Astrocyte (in vitro differentiated cells and primary cell): ENCODE measurements around the gene ACSM5. TPM values are rescaled to one million over a fixed set of nuclear protein-coding genes. Genes with fewer than 3 reads are reported as not detected.

Experiments used
- DNase-seq: peaks from one replicate; pipeline ENCODE4 v3.0.0-alpha.2; 2010; ENCODE audit warnings: low read depth
- FAIRE-seq: peaks from 2 replicates; lab custom pipeline; 2011; peaks lifted over from hg19 to GRCh38; lab: Jason Lieb, UNC
- H2AFZ ChIP-seq: 2 replicates; pipeline ENCODE4 v1.6.0; 2012; ENCODE audit warnings: low read depth, low read length, inconsistent platforms
- H3K27ac ChIP-seq: 2 replicates; pipeline ENCODE4 v1.5.1; 2011; ENCODE audit warnings: low read depth, low read length, inconsistent platforms
- H3K27me3 ChIP-seq: 2 replicates; pipeline ENCODE4 v1.6.0; 2011; ENCODE audit warnings: low read length, inconsistent platforms; ENCODE audit not compliant: insufficient read depth
- H3K36me3 ChIP-seq: 2 replicates; pipeline ENCODE4 v1.5.1; 2011; ENCODE audit warnings: low read length, inconsistent platforms; ENCODE audit not compliant: insufficient read depth
- H3K4me1 ChIP-seq: 2 replicates; pipeline ENCODE4 v1.5.1; 2011; ENCODE audit warnings: low read length, inconsistent platforms; ENCODE audit not compliant: insufficient read depth
- H3K4me2 ChIP-seq: 2 replicates; pipeline ENCODE4 v1.6.0; 2012; ENCODE audit warnings: low read length, inconsistent platforms
- H3K4me3 ChIP-seq: 2 replicates; pipeline ENCODE4 v1.5.1; 2011; ENCODE audit warnings: low read depth, mild to moderate bottlenecking, low read length, inconsistent platforms; ENCODE audit not compliant: insufficient read depth
- H3K79me2 ChIP-seq: 2 replicates; pipeline ENCODE4 v1.6.0; 2012; ENCODE audit warnings: mild to moderate bottlenecking, low read length, inconsistent platforms; ENCODE audit not compliant: insufficient read depth
- H3K9ac ChIP-seq: 2 replicates; pipeline ENCODE4 v1.6.0; 2012; ENCODE audit warnings: mild to moderate bottlenecking, low read length, inconsistent platforms
- H3K9me3 ChIP-seq: 2 replicates; pipeline ENCODE4 v1.5.1; 2012; ENCODE audit warnings: low read depth, mild to moderate bottlenecking, low read length, inconsistent platforms; ENCODE audit not compliant: insufficient read depth
- H4K20me1 ChIP-seq: 2 replicates; pipeline ENCODE4 v1.6.0; 2012; ENCODE audit warnings: low read length, inconsistent platforms; ENCODE audit not compliant: insufficient read depth
- H3K27ac Mint-ChIP-seq: one replicate; pipeline ENCODE4 v1.8.0; 2021; ENCODE audit warnings: mild to moderate bottlenecking, mixed read lengths; ENCODE audit not compliant: unreplicated experiment
- H3K27me3 Mint-ChIP-seq: one replicate; pipeline ENCODE4 v1.8.0; 2021; ENCODE audit warnings: low read depth, mixed read lengths; ENCODE audit not compliant: unreplicated experiment
- H3K36me3 Mint-ChIP-seq: one replicate; pipeline ENCODE4 v1.8.0; 2021; ENCODE audit warnings: low read depth, mixed read lengths; ENCODE audit not compliant: unreplicated experiment
- H3K4me1 Mint-ChIP-seq: one replicate; pipeline ENCODE4 v1.8.0; 2021; ENCODE audit warnings: low read depth, mixed read lengths; ENCODE audit not compliant: unreplicated experiment
- H3K4me3 Mint-ChIP-seq: one replicate; pipeline ENCODE4 v1.8.0; 2021; ENCODE audit warnings: mild to moderate bottlenecking, moderate library complexity, mixed read lengths; ENCODE audit not compliant: unreplicated experiment
- H3K9me3 Mint-ChIP-seq: one replicate; pipeline ENCODE4 v1.8.0; 2021; ENCODE audit warnings: mild to moderate bottlenecking, mixed read lengths; ENCODE audit not compliant: unreplicated experiment
- EZH2 ChIP-seq: IDR thresholded peaks from 2 replicates; pipeline ENCODE4 v1.6.1; 2012; ENCODE audit warnings: mild to moderate bottlenecking, low read length, inconsistent platforms; ENCODE audit not compliant: insufficient read depth
- total RNA-seq: library from RNA; stranded (reverse); gene quantifications from 2 replicates; pipeline ENCODE4 v1.2.1, GENCODE V29; 2021
- TF ChIP-seq, protein P1 (sequence below): IDR thresholded peaks from 2 replicates; pipeline ENCODE4 v1.5.1; 2011; ENCODE audit warnings: low read depth, mild to moderate bottlenecking, inconsistent platforms, low read length, moderate library complexity; ENCODE audit not compliant: insufficient read depth

Gene ACSM5
- total RNA-seq, 1 donor from 2014 or later = not detected

DNA sequence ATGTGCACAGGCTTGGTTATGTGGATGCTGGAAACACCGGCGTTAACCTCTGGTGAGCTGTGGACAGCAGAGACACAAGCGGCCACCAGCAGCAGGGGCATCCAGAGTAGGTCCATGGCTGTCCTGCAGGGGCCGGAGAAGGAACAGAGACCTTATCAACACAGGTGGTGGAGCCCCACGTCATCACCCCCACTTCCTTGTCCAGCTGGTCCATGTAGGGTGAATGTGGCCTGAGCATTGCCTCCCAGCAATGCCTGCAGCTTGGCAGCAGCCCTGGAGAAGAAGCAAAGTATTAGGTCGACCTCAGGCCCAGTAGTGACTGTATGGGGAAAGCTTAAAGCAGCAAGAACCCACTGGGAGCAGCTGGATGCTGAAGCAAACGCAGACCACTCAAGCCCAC is 10.1 kb upstream of the ACSM5 start:
- Histone ChIP-seq H2AFZ (no peak overlapping the region), H3K4me3 (no peak overlapping the region), H3K9ac (no peak overlapping the region), H3K27me3 (no peaks in the 10 kb centered on the region), H3K9me3 (no peaks in the 10 kb centered on the region), H4K20me1 (no peaks in the 10 kb centered on the region), H3K36me3 (no peaks in the 10 kb centered on the region), H3K4me2 (no peak overlapping the region), H3K79me2 (no peaks in the 10 kb centered on the region), H3K4me1 (no peaks in the 10 kb centered on the region), H3K27ac (no peak overlapping the region)
- Mint-ChIP-seq H3K4me1 (no peaks in the 10 kb centered on the region), H3K27ac (no peak overlapping the region), H3K27me3 (peaks cover 6% of the 10 kb centered on the region), H3K9me3 (peaks cover 3% of the 10 kb centered on the region), H3K36me3 (no peaks in the 10 kb centered on the region), H3K4me3 (no peak overlapping the region)
- TF ChIP-seq, protein P1, sequence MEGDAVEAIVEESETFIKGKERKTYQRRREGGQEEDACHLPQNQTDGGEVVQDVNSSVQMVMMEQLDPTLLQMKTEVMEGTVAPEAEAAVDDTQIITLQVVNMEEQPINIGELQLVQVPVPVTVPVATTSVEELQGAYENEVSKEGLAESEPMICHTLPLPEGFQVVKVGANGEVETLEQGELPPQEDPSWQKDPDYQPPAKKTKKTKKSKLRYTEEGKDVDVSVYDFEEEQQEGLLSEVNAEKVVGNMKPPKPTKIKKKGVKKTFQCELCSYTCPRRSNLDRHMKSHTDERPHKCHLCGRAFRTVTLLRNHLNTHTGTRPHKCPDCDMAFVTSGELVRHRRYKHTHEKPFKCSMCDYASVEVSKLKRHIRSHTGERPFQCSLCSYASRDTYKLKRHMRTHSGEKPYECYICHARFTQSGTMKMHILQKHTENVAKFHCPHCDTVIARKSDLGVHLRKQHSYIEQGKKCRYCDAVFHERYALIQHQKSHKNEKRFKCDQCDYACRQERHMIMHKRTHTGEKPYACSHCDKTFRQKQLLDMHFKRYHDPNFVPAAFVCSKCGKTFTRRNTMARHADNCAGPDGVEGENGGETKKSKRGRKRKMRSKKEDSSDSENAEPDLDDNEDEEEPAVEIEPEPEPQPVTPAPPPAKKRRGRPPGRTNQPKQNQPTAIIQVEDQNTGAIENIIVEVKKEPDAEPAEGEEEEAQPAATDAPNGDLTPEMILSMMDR = no peak
- TF ChIP-seq EZH2 = no peak
- DNase-seq (no peak), FAIRE-seq (no peak)

DNA sequence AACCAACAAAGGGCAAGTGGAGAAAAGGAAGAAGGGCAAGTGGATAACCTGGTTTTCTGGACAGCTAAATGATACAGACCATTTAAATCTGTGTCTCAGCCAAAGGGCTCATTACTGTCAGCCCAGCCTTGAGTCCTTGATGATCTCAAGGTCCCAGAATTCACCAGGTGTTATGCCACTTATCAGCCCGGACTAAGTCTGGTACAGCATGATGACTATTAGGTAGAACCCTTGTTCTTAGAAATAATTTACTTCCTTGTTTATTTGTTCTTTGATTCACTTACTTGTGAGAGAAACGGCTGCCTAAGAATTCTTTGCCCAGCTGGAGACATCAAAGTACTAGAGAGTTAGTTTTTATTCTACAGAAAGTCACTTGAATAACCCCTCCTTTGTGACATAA is 8.3 kb upstream of the ACSM5 start:
- Histone ChIP-seq H3K4me2 (no peak overlapping the region), H4K20me1 (no peaks in the 10 kb centered on the region), H3K27ac (no peak overlapping the region), H3K4me1 (no peaks in the 10 kb centered on the region), H2AFZ (no peak overlapping the region), H3K27me3 (no peaks in the 10 kb centered on the region), H3K79me2 (no peaks in the 10 kb centered on the region), H3K36me3 (no peaks in the 10 kb centered on the region), H3K9ac (no peak overlapping the region), H3K9me3 (no peaks in the 10 kb centered on the region), H3K4me3 (no peak overlapping the region)
- no peak for FAIRE-seq
- Mint-ChIP-seq H3K4me1 (no peaks in the 10 kb centered on the region), H3K9me3 (peaks cover 3% of the 10 kb centered on the region), H3K36me3 (no peaks in the 10 kb centered on the region), H3K27me3 (peaks cover 6% of the 10 kb centered on the region), H3K4me3 (no peak overlapping the region), H3K27ac (no peak overlapping the region)
- TF ChIP-seq EZH2 = no peak
- TF ChIP-seq, protein P1 = no peak
- DNase-seq = no peak

DNA sequence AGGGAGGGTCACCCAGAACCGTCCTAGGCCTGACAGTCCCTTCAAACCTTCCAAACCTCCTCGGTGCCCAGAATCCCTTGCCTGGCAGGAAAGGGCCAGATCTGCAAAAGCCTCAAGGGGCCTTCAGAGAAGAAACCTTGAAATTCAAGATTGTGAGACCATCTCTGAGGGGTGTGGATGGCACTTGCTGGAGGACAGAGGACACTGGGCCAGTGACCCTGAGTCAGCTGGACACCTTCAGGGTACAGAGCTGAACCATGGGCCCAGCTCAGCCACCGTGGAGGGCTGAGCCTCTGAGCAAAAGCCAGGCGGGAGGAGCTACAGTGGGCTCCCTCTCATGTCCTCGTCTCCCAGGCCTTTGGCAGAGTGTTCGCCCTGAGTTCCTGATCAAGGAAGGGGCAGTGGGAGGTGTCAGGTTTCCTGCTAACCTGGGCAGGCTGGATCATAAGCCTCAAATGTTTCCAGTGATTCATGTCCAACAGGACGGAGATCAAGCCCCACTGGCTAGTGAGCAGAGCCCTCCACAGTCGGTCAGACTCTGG is 7.8 kb upstream of the ACSM5 start:
- no peaks in the 10 kb centered on the region for H4K20me1 ChIP-seq
- H3K9me3 ChIP-seq = no peaks in the 10 kb centered on the region
- H3K79me2 ChIP-seq = no peaks in the 10 kb centered on the region
- no peak overlapping the region for H2AFZ ChIP-seq
- FAIRE-seq = no peak
- TF ChIP-seq, protein P1 = no peak
- no peak for TF ChIP-seq EZH2
- Mint-ChIP-seq H3K27ac (no peak overlapping the region), H3K27me3 (peaks cover 6% of the 10 kb centered on the region), H3K4me3 (no peak overlapping the region), H3K9me3 (peaks cover 3% of the 10 kb centered on the region), H3K4me1 (no peaks in the 10 kb centered on the region), H3K36me3 (no peaks in the 10 kb centered on the region)
- H3K36me3 ChIP-seq = no peaks in the 10 kb centered on the region
- H3K27me3 ChIP-seq = no peaks in the 10 kb centered on the region
- H3K27ac ChIP-seq = no peak overlapping the region
- DNase-seq = no peak
- no peak overlapping the region for H3K4me3 ChIP-seq
- H3K9ac ChIP-seq = no peak overlapping the region
- no peaks in the 10 kb centered on the region for H3K4me1 ChIP-seq
- no peak overlapping the region for H3K4me2 ChIP-seq
